Measurements from ENCODE around the gene CHST15.

DNA sequence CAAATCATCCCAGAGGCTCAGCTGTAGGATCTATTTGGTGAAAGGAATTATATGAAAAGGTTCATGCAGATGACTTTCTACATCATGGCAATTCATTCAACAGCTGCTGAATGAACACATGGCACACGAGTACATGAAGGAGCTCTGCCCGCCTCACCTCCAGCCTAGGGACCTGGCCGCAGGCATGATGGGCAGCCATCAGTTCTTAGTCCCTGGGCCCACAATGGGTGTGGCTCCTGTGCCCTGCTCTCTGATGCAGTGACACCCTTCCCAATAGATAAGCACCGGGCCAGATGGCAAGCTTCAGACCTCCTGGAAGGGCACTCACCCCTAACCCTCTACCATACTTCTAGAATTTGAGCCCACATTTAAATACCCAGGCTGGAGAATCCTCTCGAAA, 3.5 kb downstream of the CHST15 start:
- TF ChIP-seq, protein P1, sequence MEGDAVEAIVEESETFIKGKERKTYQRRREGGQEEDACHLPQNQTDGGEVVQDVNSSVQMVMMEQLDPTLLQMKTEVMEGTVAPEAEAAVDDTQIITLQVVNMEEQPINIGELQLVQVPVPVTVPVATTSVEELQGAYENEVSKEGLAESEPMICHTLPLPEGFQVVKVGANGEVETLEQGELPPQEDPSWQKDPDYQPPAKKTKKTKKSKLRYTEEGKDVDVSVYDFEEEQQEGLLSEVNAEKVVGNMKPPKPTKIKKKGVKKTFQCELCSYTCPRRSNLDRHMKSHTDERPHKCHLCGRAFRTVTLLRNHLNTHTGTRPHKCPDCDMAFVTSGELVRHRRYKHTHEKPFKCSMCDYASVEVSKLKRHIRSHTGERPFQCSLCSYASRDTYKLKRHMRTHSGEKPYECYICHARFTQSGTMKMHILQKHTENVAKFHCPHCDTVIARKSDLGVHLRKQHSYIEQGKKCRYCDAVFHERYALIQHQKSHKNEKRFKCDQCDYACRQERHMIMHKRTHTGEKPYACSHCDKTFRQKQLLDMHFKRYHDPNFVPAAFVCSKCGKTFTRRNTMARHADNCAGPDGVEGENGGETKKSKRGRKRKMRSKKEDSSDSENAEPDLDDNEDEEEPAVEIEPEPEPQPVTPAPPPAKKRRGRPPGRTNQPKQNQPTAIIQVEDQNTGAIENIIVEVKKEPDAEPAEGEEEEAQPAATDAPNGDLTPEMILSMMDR (IDR thresholded peaks at IDR 0.05), result no peak
- no peak for TF ChIP-seq POLR2A (IDR thresholded peaks at IDR 0.05)
